ENCODE data around the gene FAT2.

The FAT2 gene, protein sequence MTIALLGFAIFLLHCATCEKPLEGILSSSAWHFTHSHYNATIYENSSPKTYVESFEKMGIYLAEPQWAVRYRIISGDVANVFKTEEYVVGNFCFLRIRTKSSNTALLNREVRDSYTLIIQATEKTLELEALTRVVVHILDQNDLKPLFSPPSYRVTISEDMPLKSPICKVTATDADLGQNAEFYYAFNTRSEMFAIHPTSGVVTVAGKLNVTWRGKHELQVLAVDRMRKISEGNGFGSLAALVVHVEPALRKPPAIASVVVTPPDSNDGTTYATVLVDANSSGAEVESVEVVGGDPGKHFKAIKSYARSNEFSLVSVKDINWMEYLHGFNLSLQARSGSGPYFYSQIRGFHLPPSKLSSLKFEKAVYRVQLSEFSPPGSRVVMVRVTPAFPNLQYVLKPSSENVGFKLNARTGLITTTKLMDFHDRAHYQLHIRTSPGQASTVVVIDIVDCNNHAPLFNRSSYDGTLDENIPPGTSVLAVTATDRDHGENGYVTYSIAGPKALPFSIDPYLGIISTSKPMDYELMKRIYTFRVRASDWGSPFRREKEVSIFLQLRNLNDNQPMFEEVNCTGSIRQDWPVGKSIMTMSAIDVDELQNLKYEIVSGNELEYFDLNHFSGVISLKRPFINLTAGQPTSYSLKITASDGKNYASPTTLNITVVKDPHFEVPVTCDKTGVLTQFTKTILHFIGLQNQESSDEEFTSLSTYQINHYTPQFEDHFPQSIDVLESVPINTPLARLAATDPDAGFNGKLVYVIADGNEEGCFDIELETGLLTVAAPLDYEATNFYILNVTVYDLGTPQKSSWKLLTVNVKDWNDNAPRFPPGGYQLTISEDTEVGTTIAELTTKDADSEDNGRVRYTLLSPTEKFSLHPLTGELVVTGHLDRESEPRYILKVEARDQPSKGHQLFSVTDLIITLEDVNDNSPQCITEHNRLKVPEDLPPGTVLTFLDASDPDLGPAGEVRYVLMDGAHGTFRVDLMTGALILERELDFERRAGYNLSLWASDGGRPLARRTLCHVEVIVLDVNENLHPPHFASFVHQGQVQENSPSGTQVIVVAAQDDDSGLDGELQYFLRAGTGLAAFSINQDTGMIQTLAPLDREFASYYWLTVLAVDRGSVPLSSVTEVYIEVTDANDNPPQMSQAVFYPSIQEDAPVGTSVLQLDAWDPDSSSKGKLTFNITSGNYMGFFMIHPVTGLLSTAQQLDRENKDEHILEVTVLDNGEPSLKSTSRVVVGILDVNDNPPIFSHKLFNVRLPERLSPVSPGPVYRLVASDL (N-terminal part only)

DNA sequence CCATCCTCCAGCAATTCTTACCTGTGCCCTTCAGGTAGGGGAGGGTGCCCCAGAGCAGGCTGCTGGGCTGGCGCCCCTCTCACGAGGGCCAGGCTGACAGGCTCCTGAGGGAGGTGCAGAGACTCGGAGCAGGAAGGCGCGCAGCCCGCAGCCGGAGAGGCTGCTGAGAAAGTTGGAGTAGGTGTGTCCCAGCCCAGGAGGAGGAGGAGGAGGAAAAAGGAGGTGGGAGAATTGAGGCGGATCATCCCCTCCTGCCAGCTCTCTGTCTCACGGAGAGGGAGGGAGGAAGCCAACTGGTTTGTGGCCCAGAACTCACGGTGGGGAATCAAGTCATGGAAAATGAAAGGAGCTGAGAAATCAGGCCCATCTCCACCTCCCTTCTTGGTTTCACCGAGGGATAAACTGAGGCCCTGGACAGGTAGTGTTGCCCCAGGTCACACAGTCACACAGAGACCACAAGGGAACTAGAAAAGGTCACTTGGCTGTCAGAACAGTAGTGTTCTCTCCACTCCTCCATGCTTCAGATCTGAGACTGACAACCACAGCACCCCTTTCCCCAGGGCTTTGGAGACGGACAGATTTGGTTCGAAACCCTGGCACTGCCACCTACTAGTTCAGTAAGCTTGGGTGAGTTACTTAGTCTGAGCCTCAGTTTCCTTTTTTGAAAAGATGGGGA, at the start of gene FAT2:
TSS of gene FAT2 (minus strand) at position 188 of the 676 bp plus-strand sequence. CDS start 22,400 bp downstream, outside the sequence.
- DNase-seq: peak; percentile 54

GRCh38 chr5:151638619-151639018, 47.5 kb upstream of the FAT2 start:
- DNase-seq: no peak

- no peak for DNase-seq
These were observed 46.5 kb upstream of the FAT2 start for GRCh38 chr5:151637676-151638075.

GRCh38 chr5:151633892-151634291, 42.8 kb upstream of the FAT2 start:
- DNase-seq: no peak

DNA sequence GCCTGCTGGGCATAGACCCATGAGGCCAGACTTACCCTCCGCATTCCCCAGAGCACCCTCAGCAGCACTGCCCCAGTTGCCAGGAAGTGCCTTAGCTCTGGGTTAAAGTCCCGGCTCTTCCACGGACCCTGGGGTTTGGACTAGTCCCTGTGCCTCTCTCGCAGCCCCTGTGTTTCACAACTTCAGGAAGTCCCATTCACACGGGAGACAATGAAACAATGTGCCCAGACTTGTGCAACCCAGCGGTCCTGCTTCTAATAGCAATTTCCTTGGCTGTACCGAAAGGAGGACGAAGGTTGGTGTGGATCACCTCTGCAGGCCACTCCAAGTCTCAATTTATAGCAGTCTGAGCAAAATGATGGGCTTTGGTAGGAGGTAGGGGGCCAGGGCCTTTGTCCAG, 41.8 kb upstream of the FAT2 start:
- DNase-seq: no peak

DNA sequence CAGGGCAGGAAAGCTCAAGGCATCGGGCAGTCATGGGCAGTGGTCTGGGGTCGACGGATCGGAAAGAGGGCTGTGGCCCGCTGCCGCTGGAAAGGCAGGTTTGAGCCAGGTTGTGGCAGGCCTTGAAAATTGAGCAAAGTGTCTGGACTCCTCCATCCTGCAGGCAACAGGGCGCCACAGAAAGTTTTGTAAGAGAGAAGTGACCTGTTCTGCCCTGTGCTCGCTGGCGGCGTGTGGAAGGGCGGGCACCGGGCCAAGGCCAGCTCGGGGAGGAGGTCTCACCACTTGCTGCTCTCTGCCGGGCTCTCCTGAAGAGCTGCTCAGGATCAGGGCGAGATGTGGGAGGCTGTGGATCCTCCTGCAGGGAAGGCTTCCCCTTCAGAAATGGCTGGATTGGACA, 41.4 kb upstream of the FAT2 start:
- DNase-seq: no peak

DNA sequence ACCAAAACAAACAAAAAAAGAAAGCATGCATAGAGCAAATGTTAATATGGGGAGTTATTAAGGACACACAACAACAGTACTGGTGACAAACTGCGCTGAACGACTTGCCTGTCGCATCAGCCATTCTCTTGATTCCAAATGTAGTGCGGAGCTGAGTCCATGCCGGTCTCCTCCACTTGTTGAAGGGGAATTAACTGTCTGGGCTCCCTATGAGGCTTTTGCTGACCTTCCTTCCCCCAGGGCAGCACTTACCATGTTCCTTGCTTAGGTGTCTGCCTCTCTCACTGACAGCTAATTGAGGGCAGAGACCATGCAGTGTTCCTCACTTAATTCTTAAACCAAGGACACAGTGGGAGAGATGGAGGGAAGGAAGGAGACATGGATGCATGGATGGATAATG, 40.8 kb upstream of the FAT2 start:
- DNase-seq: no peak

- no peak for DNase-seq
These were observed 39.0 kb upstream of the FAT2 start for GRCh38 chr5:151630088-151630487.

DNA sequence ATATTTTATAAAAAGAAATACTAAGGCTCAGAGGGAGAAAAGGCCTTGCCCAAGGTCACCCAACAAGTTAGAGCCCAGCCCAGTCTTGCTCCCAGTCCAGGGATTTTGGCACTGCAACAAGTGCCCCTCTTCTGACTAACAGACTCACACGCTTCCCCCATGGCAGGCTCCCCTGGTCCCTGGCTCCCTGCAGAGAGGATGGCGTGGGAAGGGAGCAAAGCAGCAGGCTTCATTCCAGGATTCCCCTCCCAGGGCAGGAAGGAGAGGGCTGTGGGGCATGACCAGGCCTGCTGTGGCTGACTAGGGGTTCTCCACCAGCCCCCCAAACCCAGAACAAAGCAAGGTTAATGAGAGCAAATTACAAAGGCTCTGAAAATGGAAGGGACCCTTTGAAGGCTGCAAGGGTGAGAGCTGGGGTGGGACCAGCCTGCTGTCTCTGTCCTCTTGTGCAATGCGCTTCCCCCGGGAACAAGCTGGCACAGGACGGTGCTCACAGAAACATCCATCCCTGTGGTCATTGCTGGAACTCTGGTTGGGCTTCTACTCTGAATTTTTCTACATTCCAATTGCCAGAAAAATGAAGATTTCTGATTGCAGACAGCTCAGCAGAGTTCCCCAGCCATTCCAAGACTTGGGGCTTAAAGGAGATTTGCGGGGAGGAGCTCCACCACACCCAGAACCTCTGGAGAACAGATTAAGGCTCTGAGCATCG, 37.1 kb upstream of the FAT2 start:
- no peak for DNase-seq

GRCh38 chr5:151627650-151628049, 36.5 kb upstream of the FAT2 start:
- no peak for DNase-seq

DNA sequence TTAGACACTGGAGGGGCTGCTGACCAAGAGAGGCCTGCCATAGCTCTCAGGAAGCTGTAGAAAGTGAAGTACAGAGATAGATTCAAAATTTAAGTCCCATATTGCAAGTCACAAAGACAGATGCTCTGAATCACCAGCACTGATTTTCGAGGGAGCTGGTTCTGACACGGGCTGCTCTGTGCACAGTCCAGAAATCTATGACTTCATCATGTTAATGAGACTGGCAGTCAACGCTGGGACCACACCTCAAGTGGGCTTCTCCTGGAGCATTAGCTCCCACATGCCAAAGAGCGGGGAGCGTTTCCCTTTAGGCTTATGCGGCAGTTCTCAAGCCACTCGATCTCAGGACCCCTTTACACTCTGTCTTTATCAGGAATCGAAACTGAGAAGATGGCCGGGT, 34.2 kb upstream of the FAT2 start:
- no peak for DNase-seq

GRCh38 chr5:151624476-151624875, 33.3 kb upstream of the FAT2 start:
- no peak for DNase-seq

- no peak for DNase-seq
These were observed 31.4 kb upstream of the FAT2 start for GRCh38 chr5:151622367-151623088.

- DNase-seq: no peak
These were observed 29.3 kb upstream of the FAT2 start for GRCh38 chr5:151620461-151620840.

DNA sequence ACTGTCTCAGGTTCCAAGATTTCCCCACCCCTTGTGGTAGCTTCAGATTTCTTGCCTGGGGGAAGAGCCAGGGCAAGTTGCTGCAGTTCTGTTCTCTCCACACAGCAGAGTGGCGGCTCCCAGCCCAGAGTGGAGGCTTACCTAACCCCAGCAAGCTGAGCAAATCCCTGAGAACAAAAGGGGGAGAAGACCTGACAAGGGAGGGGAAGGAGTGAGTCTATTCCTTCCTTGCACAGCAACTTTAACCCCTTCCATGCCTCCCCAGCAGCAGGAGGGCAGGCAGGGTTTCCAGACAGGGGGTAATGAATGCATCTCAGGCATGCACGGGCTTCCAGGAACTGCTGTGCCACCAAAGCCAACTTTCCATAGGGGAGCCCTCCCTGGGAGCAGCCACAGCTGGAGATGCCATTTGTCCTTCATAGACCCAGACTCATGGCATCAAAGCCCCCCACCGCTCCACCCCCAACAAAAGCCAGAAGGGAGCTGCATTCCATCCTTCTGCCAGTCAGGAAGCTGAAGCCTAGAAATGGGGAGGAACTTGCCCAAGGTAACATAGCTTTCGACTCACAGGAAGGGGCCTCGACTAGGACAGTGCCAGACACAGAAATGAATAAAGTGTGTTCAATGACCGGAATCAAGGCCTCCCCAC, 28.8 kb upstream of the FAT2 start:
- DNase-seq: no peak

DNA sequence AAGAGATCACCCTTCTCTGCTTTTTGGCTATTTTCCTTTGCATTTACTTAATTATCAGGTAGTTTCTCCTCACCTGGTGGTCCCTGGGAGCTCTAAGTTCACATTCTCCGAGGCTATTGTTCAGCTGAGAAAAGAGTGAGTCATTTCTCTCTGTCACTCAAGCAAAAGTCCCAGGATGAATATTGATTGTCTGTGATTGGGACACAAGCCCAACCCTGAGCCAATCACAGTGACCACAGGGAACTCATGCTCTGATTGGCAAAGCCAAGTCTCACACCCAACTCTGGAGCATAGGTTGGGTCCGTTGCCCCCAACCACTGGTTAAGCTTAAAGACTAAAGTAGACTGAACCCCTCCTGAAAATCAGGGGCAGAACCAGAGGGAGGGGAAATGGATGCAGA, 27.8 kb upstream of the FAT2 start:
- DNase-seq: no peak

DNA sequence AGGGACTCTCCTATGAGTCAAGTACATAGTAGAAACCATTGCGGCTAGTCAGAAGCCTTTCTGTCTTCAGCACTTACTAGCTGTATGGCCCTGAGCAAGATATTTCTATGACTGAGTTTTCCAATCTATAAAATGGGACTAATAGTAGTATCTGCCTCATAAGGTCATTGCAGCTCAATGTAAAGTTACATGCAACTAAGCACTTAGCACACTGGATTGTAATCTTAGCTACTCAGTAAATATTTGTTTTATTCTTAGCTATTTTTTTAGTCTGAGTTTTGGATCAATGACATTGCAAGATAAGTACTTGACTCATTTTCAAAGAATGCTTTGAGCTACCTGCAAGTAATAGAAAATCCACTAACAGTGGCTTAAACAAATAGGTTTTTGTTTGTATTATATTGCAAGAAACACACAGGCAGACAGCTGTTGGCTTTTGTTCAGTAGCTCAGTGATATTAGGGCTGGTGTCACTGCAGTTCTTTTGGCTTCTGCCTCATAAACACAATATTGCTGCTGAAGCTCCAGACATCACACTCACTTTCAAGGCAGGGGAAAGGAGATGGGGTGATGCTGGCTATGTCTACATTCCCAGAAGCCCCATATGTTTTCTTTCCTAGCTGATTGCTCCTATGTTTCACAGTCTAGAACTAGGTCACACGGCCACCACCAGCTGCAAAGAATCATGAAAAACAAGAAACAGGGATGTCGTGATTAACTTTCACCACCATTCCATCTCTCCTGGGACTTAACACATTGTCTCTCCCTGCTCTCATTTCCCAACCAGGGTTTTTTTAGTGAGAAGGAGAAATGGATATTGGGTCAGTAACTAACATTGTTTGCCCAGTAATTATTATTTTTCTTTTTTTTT, 26.9 kb upstream of the FAT2 start:
- DNase-seq: no peak

GRCh38 chr5:151617383-151617840, 26.3 kb upstream of the FAT2 start:
- DNase-seq: no peak

- no peak for DNase-seq
These were observed 24.3 kb upstream of the FAT2 start for GRCh38 chr5:151615431-151615830.

GRCh38 chr5:151614565-151614964, 23.4 kb upstream of the FAT2 start:
- DNase-seq: no peak

All from right forelimb (tissue), 1 donor.